ENCODE measurements around the gene NAA20. TPM values are rescaled to one million over a fixed set of nuclear protein-coding genes. Genes with fewer than 3 reads are reported as not detected.

Gene NAA20
- total and polyA plus RNA-seq, 9 of the 15 experiments (the other 6 are each of a cell fraction or from before 2014, with no cell fraction given), result 51.4 to 361 (median 84.6) TPM

DNA sequence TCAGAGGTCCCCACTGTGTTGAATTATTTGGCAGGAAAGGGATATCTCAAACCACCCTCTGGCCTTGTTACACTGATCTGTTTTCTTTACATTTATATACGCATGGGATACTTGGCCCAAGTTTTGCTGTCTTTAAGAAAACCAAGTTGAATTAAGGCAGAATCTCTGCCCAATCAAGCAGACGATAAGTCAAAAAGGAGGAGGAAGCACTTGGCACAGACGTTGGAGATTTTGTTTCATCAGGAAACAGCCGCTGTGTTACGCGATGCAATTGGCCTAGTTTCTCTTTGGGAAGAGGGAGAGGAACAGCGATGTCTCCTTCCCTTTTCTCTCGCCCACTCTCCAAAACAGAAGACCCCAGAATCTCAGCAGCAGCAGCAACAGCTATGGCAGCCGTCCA lies 20.2 kb upstream of the NAA20 start (continued):
- TF ChIP-seq, protein P1, sequence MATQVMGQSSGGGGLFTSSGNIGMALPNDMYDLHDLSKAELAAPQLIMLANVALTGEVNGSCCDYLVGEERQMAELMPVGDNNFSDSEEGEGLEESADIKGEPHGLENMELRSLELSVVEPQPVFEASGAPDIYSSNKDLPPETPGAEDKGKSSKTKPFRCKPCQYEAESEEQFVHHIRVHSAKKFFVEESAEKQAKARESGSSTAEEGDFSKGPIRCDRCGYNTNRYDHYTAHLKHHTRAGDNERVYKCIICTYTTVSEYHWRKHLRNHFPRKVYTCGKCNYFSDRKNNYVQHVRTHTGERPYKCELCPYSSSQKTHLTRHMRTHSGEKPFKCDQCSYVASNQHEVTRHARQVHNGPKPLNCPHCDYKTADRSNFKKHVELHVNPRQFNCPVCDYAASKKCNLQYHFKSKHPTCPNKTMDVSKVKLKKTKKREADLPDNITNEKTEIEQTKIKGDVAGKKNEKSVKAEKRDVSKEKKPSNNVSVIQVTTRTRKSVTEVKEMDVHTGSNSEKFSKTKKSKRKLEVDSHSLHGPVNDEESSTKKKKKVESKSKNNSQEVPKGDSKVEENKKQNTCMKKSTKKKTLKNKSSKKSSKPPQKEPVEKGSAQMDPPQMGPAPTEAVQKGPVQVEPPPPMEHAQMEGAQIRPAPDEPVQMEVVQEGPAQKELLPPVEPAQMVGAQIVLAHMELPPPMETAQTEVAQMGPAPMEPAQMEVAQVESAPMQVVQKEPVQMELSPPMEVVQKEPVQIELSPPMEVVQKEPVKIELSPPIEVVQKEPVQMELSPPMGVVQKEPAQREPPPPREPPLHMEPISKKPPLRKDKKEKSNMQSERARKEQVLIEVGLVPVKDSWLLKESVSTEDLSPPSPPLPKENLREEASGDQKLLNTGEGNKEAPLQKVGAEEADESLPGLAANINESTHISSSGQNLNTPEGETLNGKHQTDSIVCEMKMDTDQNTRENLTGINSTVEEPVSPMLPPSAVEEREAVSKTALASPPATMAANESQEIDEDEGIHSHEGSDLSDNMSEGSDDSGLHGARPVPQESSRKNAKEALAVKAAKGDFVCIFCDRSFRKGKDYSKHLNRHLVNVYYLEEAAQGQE (IDR thresholded peaks at IDR 0.05; ENCODE audit: borderline replicate concordance), result no peak
- TF ChIP-seq, protein P1 (CRISPR knock-in tag; IDR thresholded peaks at IDR 0.05; ENCODE audit: low read depth), result no peak
- TF ChIP-seq ZNF79 (CRISPR knock-in tag; IDR thresholded peaks at IDR 0.05; ENCODE audit: low read depth), result no peak
- no peak for TF ChIP-seq KDM5B (IDR thresholded peaks at IDR 0.05; ENCODE audit: insufficient replicate concordance, low read depth, low read length)
- TF ChIP-seq GATAD2A (IDR thresholded peaks at IDR 0.05), result no peak
- no peak for TF ChIP-seq ZNF75A (CRISPR knock-in tag; IDR thresholded peaks at IDR 0.05)
- no peak for TF ChIP-seq RBM15 (IDR thresholded peaks at IDR 0.05; ENCODE audit: insufficient read depth, low read length)
- TF ChIP-seq NFE2 (IDR thresholded peaks at IDR 0.05; ENCODE audit: low read depth), result no peak
- TF ChIP-seq HDAC6 (IDR thresholded peaks at IDR 0.05; ENCODE audit: low read depth, low read length), result no peak

Data from K562 (cell line).